Smooth muscle cell (in vitro differentiated cells): Measurements from ENCODE around the gene SMIM44. TPM values are rescaled to one million over a fixed set of nuclear protein-coding genes. Genes with fewer than 3 reads are reported as not detected.

ENCODE experiments used
- DNase-seq: peaks from one replicate; lab custom pipeline; 2025; ENCODE audit not compliant: unreplicated experiment; lab: John Stamatoyannopoulos, UW
- H2AFZ ChIP-seq: fragments of 200-600 bp; sonication (generic); 2 replicates; pipeline ENCODE4 v1.6.0; 2016; ENCODE audit warnings: antibody characterized with exemption, low read depth, mild to moderate bottlenecking
- H3F3A ChIP-seq: fragments of 200-600 bp; sonication (generic); 2 replicates; pipeline ENCODE4 v1.6.0; 2017; ENCODE audit warnings: antibody characterized with exemption, low read depth
- H3K27ac ChIP-seq: fragments of 200-600 bp; sonication (generic); 2 replicates; pipeline ENCODE4 v1.5.1; 2016; ENCODE audit warnings: low read depth, mild to moderate bottlenecking
- H3K27me3 ChIP-seq: fragments of 200-600 bp; sonication (generic); 2 replicates; pipeline ENCODE4 v1.6.1; 2016; ENCODE audit warnings: low read depth, mild to moderate bottlenecking
- H3K36me3 ChIP-seq: fragments of 200-600 bp; sonication (generic); 2 replicates; pipeline ENCODE4 v1.5.1; 2016; ENCODE audit warnings: low read depth
- H3K4me1 ChIP-seq: fragments of 200-600 bp; sonication (generic); 2 replicates; pipeline ENCODE4 v1.5.1; 2016; ENCODE audit warnings: low read depth
- H3K4me2 ChIP-seq: fragments of 200-600 bp; sonication (generic); 2 replicates; pipeline ENCODE4 v1.6.0; 2016; ENCODE audit warnings: mild to moderate bottlenecking
- H3K4me3 ChIP-seq: fragments of 200-600 bp; sonication (generic); 2 replicates; pipeline ENCODE4 v1.5.1; 2016; ENCODE audit warnings: mild to moderate bottlenecking
- H3K79me2 ChIP-seq: fragments of 200-600 bp; sonication (generic); 2 replicates; pipeline ENCODE4 v1.6.0; 2016; ENCODE audit warnings: low read depth, mild to moderate bottlenecking
- H3K9ac ChIP-seq: fragments of 200-600 bp; sonication (generic); 2 replicates; pipeline ENCODE4 v1.6.0; 2016; ENCODE audit warnings: low read depth
- H3K9me3 ChIP-seq: fragments of 200-600 bp; sonication (generic); replicated peaks from 2 replicates; pipeline ENCODE4 v1.5.1; 2016; ENCODE audit warnings: low read depth
- H4K20me1 ChIP-seq: fragments of 200-600 bp; sonication (generic); 2 replicates; pipeline ENCODE4 v1.6.0; 2016; ENCODE audit warnings: low read depth
- WGBS: methylation state at CpG from one replicate; pipeline ENCODE4 v1.1.7; 2016; ENCODE audit warnings: low lambda C conversion rate; 5-methylcytosine and 5-hydroxymethylcytosine counted together
- polyA plus RNA-seq: library from polyadenylated mRNA; unstranded; fragments of >200 nt; fragmentation: Nextera tagmentation; extraction: Ambion mirVana; gene quantifications from 2 replicates; pipeline ENCODE4 v1.2.1, GENCODE V29; 2016
- total RNA-seq: library from RNA; depleted of rRNA; stranded (reverse); fragments of >200 nt; gene quantifications from 2 replicates; pipeline ENCODE4 v1.2.3, GENCODE V29; 2014
- TF ChIP-seq, protein P1 (sequence below): fragments of 200-600 bp; sonication (generic); IDR thresholded peaks from 2 replicates; pipeline ENCODE4 v1.5.1; 2017; ENCODE audit warnings: borderline replicate concordance, mild to moderate bottlenecking, antibody characterized with exemption; ENCODE audit not compliant: insufficient read depth, poor library complexity, severe bottlenecking

Gene SMIM44
- total and polyA plus RNA-seq, 2 experiments from 2014 or later: not detected

DNA sequence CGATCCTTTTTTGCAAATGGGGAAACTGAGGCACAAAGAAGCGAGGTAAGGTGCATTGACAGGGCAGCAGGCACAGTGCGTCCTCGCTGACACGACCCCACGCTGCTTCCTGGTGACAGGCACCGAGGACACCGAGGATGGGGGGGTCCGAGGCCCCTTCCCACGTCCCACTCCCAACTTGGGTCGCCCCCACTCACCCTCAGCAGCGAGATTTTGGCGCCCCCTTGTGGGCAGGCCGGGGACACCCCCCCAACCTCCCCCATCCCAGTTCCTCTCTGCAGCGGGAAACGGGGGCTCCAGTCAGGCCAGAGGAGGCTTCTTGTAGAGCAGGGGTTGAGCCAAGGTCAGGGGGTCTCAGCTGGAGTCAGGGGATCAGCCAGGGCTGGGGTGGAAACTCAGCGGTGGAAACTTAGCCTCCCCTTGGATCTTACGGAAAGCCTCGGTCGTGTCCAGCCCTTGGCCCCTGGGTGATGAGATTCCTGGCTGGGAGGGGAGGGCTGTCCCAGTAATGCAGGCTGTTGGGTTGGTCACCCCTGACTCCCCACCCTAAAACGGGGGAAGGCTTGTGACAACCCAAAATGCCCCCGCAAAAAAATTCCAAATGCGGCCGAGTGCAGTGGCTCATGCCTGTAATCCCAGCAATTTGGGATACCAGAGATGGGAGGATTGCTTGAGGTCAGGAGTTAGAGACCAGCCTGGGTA is 11.1 kb downstream of the SMIM44 start:
- no peaks in the 10 kb centered on the region for H3K9me3 ChIP-seq
- DNase-seq: peak; percentile 15
- H3K27me3 ChIP-seq: no peaks in the 10 kb centered on the region
- H3K9ac ChIP-seq: no peak overlapping the region
- H3K4me3 ChIP-seq: no peak overlapping the region
- TF ChIP-seq, protein P1, sequence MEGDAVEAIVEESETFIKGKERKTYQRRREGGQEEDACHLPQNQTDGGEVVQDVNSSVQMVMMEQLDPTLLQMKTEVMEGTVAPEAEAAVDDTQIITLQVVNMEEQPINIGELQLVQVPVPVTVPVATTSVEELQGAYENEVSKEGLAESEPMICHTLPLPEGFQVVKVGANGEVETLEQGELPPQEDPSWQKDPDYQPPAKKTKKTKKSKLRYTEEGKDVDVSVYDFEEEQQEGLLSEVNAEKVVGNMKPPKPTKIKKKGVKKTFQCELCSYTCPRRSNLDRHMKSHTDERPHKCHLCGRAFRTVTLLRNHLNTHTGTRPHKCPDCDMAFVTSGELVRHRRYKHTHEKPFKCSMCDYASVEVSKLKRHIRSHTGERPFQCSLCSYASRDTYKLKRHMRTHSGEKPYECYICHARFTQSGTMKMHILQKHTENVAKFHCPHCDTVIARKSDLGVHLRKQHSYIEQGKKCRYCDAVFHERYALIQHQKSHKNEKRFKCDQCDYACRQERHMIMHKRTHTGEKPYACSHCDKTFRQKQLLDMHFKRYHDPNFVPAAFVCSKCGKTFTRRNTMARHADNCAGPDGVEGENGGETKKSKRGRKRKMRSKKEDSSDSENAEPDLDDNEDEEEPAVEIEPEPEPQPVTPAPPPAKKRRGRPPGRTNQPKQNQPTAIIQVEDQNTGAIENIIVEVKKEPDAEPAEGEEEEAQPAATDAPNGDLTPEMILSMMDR: peak; percentile 93
- no peak overlapping the region for H3K4me2 ChIP-seq
- H3K27ac ChIP-seq: no peak overlapping the region
- H3K79me2 ChIP-seq: no peaks in the 10 kb centered on the region
- no peaks in the 10 kb centered on the region for H3K36me3 ChIP-seq
- H3K4me1 ChIP-seq: no peaks in the 10 kb centered on the region
- no peaks in the 10 kb centered on the region for H4K20me1 ChIP-seq
- H3F3A ChIP-seq: no peaks in the 10 kb centered on the region
- 53% methylated on average over 21 of the region's 24 CpGs for WGBS
- H2AFZ ChIP-seq: no peak overlapping the region

DNA sequence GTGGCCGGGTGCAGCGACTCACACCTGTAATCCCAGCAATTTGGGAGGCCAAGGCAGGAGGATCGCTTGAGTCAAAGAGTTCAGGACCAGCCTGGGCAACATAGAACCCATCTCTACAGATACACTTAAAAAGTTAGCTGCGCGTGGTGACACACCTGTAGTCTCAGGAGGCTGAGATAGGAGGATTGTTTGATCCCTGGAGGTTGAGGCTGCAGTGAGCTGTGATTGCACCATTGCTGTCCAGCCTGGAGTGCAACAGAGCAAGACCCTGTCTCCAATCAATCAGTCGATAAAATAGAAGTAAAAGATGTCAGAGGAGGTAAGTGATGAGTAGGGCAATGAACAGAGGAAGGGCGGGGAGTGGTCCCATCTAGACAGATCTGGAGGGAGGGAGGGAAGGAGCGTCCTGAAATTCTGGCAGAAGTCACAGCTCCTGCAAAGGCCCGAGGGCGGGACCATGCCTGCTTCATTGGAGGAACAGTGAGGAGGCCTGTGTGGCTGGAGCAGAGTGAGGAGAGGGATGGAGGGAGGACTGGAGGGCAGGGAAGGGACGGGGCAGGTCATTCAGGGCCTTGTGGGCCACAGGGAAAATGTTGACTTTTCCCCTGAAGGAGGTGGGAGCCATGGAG is 12.6 kb downstream of the SMIM44 start:
- Histone ChIP-seq H3K79me2 (no peaks in the 10 kb centered on the region), H3K9ac (no peak overlapping the region), H3F3A (no peaks in the 10 kb centered on the region), H3K4me1 (no peaks in the 10 kb centered on the region), H4K20me1 (no peaks in the 10 kb centered on the region), H3K4me2 (no peak overlapping the region), H3K27me3 (no peaks in the 10 kb centered on the region), H3K27ac (no peak overlapping the region), H2AFZ (no peak overlapping the region), H3K4me3 (no peak overlapping the region), H3K36me3 (no peaks in the 10 kb centered on the region), H3K9me3 (no peaks in the 10 kb centered on the region)
- DNase-seq: no peak
- TF ChIP-seq, protein P1: no peak
- WGBS: 74% methylated on average over 11 of the region's 11 CpGs

DNA sequence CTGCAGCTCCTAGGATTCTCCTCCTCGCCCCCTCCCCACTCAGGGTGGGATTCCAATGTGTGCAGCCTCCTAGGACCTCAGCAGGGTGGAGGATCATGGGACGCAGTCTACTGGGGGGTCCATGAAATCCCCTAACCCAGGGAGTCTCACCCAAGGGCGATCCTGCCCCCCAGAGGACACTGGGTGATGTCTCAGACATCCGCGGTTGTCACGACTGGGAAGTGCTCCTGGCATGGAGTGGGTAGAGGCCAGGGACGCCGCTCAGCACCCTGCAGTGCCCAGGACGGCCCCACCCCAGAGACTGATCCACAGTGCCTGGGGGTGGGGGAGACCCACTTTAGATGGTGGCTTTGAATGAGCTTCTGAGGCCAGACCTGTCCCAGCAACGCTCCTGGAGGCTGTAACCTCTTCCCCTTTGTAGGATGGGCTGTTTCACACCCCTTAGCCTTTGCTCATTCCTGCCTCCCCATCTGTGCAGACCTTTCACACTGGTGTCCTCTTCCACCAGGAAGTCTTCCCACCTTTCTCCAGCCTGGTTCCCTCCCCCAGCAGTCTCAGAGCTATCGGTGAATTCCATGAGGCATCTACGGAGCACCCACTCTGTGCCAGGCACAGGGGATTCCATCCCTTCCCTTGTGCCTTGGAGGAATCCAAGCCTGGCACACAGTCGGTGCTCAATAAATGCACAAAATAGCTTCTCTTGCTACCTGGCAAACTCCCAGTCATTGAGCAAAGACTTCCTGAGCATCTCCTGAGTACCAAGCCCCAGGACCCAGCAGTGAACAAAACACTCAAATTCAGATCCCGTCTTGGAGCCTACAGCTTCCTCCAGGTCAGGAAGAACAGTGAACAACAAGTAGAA is 13.4 kb downstream of the SMIM44 start:
- 71% methylated on average over 14 of the region's 14 CpGs for WGBS
- no peaks in the 10 kb centered on the region for H3K9me3 ChIP-seq

More for the DNA sequence above, 13.4 kb downstream of the SMIM44 start:
- Histone ChIP-seq H3K9ac (no peak overlapping the region), H3K79me2 (no peaks in the 10 kb centered on the region), H3K4me1 (no peaks in the 10 kb centered on the region), H3K4me2 (no peak overlapping the region), H2AFZ (no peak overlapping the region), H3K4me3 (no peak overlapping the region), H3K27me3 (no peaks in the 10 kb centered on the region), H3F3A (no peaks in the 10 kb centered on the region), H3K36me3 (no peaks in the 10 kb centered on the region), H4K20me1 (no peaks in the 10 kb centered on the region), H3K27ac (no peak overlapping the region)
- TF ChIP-seq, protein P1: no peak
- no peak for DNase-seq
